GM12892 (cell line): Measurements from ENCODE around the gene ZNF575.

Experiments
- POLR2A ChIP-seq: IDR thresholded peaks from 2 replicates; pipeline ENCODE4 v1.6.1; 2011; ENCODE audit warnings: low read depth, low read length, control low read depth
- TAF1 ChIP-seq: IDR thresholded peaks from 2 replicates; pipeline ENCODE4 v1.6.1; 2011; ENCODE audit warnings: low read depth, mild to moderate bottlenecking, control low read depth, low read length, borderline replicate concordance

DNA sequence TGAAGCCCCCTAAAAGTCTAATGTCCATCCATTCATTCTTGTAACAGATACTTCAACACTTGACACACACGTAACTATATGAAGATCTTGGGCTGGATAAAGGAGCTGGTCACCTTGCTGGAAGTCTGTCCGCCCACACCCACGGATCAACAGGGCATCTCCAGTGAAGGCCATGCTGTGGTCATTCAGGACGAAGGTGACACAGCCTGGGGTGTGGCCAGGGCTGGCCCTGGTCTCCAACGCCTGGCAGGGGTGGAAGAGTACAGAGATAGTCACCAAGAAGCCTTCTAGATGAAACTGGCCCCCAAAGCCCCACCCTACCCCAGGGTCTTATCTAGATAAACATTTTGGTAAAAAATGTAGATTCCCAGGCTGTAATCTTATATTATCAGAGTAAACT lies 21.7 kb upstream of the ZNF575 start:
- TF ChIP-seq POLR2A (no peak), TAF1 (no peak)
